M059J (cell line): ENCODE measurements around the gene CACNB2. TPM values are rescaled to one million over a fixed set of nuclear protein-coding genes. Genes with fewer than 3 reads are reported as not detected.
A peak's percentile ranks its signal among the peaks of the same experiment; 100 is the strongest.
"Not testable (repeated sequence)": the region's sequence is repeated elsewhere in the genome, so short reads cannot be mapped to it uniquely, and the experiment has no call there.

ENCODE experiments used
- DNase-seq: peaks from one replicate; pipeline ENCODE4 v3.0.0-alpha.2; 2012; ENCODE audit warnings: low read depth
- total RNA-seq: library from RNA; depleted of rRNA; stranded (reverse); fragments of >200 nt; shearing (Covaris generic); gene quantifications from 2 replicates; pipeline ENCODE4 v1.2.3, GENCODE V29; 2014

Gene CACNB2
- total RNA-seq, 1 experiment from 2014 or later = 0.52 TPM

- DNase-seq = no peak
These were observed 4.7 kb downstream of the CACNB2 start for GRCh38 chr10:18144928-18145327.

DNA sequence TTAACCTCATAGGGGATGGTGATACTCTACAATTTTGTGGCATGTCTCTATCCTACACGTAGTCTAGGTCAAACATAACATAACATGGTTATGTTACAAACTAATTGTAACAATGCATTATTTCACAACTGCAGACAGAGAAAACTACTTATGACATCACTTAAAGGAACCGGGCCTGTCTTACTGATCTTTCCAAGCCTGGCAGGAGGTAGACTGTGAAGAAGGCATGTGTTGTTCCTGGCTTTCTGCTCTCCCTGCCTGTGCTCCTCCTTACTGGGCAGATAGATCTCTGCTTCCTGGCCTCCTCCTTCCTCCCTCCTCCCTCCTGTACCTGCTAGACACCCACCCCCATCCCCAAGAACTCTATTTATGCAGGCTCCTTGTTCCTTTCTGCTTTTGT, 5.4 kb downstream of the CACNB2 start:
- no peak for DNase-seq

DNA sequence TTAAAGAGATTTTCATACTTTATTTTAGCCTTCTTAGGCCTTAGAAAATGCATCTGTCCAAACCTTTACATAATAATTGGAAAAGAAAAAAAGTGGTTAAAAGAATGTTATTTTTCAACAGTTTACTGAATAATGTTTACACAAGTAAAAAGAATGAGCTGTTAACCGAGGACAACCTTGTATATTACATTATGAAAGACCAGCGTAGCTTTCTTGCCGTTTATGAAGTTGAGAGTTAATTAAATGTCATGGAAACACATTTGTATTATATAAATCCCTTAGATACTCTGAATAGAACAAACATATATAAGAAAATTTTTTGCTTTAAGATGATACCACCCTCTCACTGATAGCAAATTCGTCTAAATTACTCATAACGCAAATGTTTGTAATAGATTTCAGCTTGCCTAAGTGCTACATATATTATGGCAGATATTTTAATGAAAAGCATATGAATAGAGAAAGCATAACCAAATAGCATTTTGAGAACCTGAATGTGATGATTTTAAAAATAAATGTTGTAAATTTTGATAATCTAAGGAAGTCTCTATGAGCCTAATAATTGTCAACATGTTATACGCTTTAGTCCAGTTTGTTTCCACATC, 9.1 kb downstream of the CACNB2 start:
- DNase-seq = no peak

DNA sequence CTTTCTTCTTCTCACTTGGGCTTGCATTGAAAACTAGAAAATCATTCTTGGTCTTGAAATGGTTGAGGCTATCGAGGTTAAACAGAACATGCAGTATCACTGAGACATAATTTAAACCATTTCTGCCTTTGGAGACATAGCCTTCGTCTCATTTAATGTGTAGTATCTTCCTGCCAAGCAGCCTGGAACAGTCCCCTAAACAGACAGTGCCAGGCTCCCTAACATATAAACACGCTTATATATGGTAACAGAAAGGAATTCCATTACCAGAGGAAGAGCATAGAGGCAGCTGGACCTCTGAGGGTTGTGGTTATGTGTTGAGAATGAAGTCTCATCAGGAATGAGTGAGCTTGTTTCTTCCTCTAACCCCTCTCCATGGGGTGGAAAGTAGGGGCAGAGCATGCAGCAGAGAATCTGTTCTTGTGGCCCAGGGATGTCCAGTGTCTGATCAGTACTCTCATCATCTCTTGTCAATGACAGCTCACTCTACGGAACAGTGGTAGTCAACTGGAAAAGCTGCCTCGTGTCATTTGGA, 11.2 kb downstream of the CACNB2 start:
- DNase-seq = no peak

DNA sequence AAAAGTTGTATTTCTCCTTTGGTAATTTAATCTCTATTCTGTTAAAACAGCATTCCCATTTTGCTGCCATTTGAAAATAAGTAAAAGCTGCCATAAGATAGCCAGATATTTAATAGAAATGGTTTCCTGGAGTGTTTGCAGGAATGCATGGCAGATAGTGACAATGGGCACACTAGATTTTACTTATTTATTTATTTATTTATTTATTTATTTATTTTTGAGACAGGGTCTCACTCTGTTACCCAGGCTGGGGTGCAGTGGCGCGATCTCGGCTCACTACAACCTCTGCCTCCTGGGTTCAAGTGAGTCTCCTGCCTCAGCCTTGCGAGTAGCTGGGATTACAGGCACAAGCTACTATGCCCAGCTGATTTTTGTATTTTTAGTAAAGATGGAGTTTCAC, 13.2 kb downstream of the CACNB2 start:
- not testable (repeated sequence) for DNase-seq

GRCh38 chr10:18155321-18155720, 15.1 kb downstream of the CACNB2 start:
- no peak for DNase-seq

- not testable (repeated sequence) for DNase-seq
These were observed 16.6 kb downstream of the CACNB2 start for GRCh38 chr10:18156797-18157196.

- peak; percentile 77 for DNase-seq
These were observed 17.7 kb downstream of the CACNB2 start for GRCh38 chr10:18157881-18158280.

DNA sequence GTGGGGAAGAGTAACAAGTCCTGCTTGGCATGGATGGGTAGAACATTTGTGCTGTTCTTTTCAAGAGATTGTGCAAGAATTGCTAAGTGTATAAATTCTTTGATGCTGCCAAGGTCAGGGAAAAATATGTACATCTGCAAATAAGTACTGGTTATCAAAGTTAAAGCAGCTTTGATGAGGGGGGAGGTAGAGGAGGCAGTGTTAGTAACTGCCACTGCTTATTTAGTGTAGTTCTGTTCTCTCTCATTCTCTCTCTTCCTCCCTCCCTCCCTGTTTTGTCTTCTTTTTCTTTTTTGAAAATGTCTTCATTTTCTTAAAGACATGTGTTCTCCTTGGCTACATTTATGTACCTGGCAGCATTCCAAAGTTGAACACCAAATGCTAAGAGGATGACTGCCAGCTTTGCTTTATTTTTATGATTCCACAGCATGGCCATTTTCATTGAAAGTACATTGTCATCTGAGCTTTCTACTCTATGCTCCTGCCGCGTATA, 18.6 kb downstream of the CACNB2 start:
- no peak for DNase-seq

DNA sequence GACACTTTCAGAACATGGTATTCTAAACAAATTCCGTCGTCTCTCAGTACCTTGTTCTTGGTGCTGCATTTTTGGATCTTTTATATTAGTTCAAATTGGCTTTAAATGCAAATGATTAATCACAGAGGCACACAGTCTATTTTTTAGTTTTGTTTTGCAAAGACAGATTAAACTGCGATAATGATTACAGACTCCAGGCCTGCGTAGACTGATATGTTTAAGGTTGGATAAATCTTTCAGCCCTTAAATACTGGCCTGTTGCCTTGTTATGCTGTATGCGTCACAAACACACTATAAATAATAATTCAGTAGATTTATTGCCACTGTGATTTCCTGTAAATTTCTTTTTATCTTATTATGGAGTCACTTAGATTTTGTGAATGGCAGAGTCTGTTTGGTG, 19.3 kb downstream of the CACNB2 start:
- DNase-seq = no peak

- no peak for DNase-seq
These were observed 21.9 kb downstream of the CACNB2 start for GRCh38 chr10:18162021-18162627.

DNA sequence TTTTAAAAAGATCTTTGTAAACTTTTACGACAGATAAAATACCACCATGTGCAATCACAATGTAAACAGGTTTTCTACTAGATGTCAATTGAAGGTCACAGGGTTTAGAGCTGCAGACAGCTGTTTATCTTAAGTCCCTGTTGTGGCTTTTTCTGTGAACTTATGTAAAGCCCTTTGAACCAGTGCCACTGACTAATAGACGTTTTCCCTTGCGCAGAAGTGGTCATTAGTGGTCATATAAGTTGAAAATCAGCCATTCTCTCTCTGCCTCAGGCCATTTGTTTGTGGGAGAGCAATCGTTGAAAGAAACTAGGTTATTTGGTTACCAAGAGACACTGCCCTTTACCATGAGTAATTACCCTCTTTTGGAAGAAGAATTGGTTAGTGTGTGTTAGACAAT, 23.9 kb downstream of the CACNB2 start:
- peak; percentile 91 for DNase-seq

GRCh38 chr10:18164748-18165361, 24.6 kb downstream of the CACNB2 start:
- DNase-seq = peak; percentile 49

DNA sequence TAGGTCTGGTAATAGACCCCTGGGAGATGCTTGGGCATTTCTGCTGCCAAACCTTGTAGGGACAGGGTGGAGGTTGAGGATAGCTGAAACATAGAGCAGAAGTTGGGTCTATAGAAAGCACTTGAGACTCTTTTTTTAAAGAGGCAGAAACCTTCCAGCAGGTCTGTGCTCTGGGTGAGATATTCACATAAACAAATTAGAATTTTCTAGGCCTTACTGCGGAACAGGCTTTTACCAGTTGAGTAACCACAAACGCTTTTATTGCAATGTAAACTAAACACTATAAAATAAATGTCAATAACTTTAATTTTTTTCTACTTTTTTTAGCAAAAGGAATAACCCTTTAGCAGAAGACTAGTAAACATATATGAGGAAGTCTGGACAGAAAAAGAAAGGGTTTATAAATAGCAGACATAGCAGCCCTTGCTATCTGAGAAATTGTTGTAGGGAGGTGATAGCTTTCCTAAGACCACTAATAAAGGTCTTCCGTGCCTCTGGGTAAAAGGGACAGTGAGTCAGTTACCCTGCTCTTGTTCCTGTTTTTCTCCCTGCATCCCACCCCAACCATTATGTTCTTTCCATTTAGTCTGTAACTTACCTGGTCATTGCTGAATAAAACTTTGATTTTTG, 38.7 kb downstream of the CACNB2 start:
- DNase-seq = peak; percentile 3

DNA sequence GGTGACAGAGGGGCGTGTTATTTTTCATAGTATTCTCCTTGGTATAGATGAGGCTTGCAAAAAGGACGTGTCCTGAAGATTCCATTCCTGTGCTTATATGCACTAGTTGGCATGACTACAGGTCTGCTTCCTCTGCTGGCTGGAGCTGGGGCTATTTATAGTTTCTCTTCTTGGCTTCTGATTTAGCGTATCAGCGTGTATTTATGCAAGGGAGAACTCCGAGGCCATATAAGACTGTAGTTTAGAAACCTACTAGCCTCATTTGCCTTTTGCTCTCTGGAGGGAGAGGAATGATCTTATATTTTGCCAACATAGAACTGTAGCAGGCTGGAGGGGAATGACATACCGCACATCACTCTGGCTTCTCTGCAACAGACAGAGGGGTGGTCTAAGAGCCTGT, 39.7 kb downstream of the CACNB2 start:
- peak; percentile 27 for DNase-seq

GRCh38 chr10:18181382-18181781, 41.2 kb downstream of the CACNB2 start:
- not testable (repeated sequence) for DNase-seq

GRCh38 chr10:18185621-18186020, 45.4 kb downstream of the CACNB2 start:
- no peak for DNase-seq

DNA sequence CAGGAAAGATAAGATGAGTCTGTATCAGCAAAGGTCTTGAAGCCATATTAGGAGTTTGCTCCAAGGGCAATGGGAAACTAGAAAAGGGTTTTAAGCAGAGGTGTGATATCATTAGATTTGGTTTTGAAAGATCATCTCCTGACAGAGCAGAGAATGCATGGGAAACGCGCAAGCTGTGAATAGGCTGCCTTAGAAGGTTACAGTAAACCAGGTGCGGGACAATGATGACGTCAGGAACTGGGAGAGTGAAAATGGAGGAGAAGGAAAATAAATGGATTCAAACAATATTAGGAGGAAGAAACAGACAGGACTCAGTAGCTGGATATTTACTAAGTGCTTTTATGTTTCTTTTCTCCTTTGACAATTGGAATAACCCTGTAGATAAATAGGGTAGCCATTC, 50.6 kb downstream of the CACNB2 start:
- no peak for DNase-seq

DNA sequence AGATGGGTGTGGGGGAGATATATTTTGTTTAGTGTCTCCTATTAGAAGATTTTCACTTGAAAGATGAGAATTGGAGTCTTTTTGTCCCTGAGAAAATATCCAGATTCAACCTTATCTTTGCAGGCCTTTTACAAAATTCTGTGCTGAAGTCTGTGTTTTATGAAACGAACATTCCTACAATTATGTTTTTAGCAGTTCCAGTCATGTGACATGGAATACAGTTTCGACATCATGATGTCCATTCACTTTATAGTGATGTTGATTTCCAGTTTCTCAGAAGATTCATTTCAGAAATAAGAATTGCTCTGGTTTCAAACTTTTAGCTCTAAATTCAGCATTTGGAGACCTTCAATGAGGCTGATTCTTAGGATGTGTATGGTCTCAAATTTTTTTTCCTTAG, 54.4 kb downstream of the CACNB2 start:
- no peak for DNase-seq

DNA sequence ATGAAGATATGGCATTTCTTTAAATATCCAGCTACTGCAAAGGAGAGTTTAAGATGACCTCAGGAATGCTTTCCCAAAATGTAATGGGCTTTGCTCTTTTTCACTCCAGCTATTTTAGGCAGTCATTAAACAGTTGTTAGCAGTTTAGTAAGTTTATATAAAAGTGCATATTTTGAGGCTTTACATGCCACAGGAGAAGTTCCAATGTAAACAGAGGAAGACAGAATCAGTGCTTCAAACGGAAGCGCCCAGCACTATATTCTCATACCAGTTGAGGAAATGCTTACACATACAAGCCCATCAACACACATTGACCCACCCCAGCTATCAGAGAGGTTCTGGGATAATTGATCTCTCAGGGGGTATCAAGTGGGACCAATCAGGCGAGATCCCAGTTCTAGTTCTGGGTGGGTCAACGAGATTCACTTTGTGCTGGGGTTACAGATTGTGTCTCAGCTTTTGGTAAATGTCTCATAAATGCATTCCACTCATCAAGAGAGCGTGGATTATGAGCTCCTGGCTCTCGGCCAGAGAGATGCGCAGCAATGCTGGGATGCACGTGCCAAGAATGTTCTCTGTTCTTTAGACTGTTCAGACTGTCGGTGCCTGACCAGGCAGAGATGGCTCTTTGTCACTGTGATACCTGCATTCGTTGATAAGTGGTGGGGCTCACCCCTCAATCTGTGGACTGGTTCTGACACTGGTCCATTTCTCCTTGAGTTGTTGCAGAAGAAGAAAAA, 55.0 kb downstream of the CACNB2 start:
- DNase-seq = peak; percentile 16

DNA sequence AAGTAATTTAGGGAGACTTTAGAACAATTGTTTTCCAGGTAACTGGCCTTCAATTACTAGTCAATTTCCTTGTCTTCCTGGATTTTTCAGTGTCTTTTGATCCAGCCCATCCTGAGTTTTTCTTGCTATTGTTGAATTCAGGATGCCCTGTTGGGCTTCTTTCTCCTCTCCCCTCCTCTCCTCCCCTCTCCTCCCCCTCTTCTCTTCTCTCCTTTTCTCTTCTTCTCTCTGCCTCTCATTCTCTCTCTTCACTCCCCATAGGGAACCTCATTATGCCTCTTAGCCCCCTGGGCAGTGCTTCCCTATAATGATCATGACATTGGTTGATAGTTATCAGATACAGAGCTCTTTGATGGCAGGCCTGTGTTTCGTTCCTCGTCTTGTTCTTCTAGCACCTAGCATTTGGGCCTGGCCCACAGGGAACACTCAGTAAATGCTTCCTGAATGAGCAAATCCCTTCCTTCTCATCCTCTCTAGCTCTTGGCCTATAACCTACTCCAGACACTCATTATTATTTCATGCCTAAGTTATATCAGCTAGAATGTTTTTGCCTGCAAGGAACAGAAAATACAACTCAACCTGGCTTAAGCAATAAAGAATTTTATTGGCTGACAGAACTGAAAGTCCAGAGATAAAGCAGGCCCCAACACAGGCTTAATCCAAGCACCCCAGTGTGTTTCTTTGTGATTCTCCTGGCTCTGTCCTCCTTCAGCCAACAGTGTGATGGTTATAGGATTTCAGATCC, 56.8 kb downstream of the CACNB2 start:
- DNase-seq = no peak
